Esophagus squamous epithelium (tissue), 5 donors: Measurements from ENCODE around the gene ACTN4. TPM values are rescaled to one million over a fixed set of nuclear protein-coding genes. Genes with fewer than 3 reads are reported as not detected.
A peak's percentile ranks its signal among the peaks of the same experiment; 100 is the strongest.

Experiments
- DNase-seq: peaks from one replicate; lab custom pipeline; 2025; lab: John Stamatoyannopoulos, UW
- H3K27ac ChIP-seq, 4 donors: fragments of 200-600 bp; sonication (generic); one replicate each; pipeline ENCODE4 v1.5.1; 2016 to 2019; ENCODE audit warnings: mild to moderate bottlenecking in 1 of 4
- H3K27me3 ChIP-seq, 4 donors: fragments of 200-600 bp; sonication (generic); 1 replicate in 3 of 4; 2 replicates in 1 of 4; pipeline versions ENCODE4 v1.5.1 to v1.6.0; 2017 to 2021; ENCODE audit warnings: antibody characterized with exemption in 1 of 4
- H3K36me3 ChIP-seq, 3 donors: fragments of 200-600 bp; sonication (generic); one replicate each; pipeline ENCODE4 v1.5.1; 2016 to 2019
- H3K4me1 ChIP-seq, 3 donors: fragments of 200-600 bp; sonication (generic); one replicate each; pipeline ENCODE4 v1.5.1; 2017 to 2019
- H3K4me3 ChIP-seq, 4 donors: fragments of 200-600 bp; sonication (generic); 1 replicate in 3 of 4; 2 replicates in 1 of 4; pipeline ENCODE4 v1.5.1; 2016 to 2019; ENCODE audit warnings: mild to moderate bottlenecking in 2 of 4, moderate library complexity in 1 of 4
- H3K9me3 ChIP-seq, 3 donors: fragments of 200-600 bp; sonication (generic); one replicate each; pipeline ENCODE4 v1.5.1; 2016 to 2019
- POLR2A ChIP-seq, 4 donors: fragments of 450-650 bp; IDR thresholded peaks; one replicate each; pipeline ENCODE4 v1.6.1; 2017; ENCODE audit warnings: antibody characterized with exemption in 4 of 4, mild to moderate bottlenecking in 4 of 4, moderate library complexity in 3 of 4
- WGBS, 2 donors: methylation state at CpG; one replicate each; pipeline ENCODE4 v1.1.5; 2018; 5-methylcytosine and 5-hydroxymethylcytosine counted together
- intact Hi-C: fragments of 100-400 bp; cut with DNase I; formaldehyde crosslinking; loops from one replicate; pipeline ENCODE4 v1.15.0; 2022
- total RNA-seq, 4 donors: library from RNA; depleted of rRNA; stranded (reverse); fragments of >200 nt; gene quantifications; one replicate each; pipeline ENCODE4 v1.1.0, GENCODE V29; 2016
- TF ChIP-seq, protein P1 (sequence below), 6 experiments: fragments of 450-650 bp in 4 of 6; fragments of 200-600 bp in 2 of 6; sonication (generic) in 2 of 6; IDR thresholded peaks; one replicate each; pipeline ENCODE4 v1.5.1; 2016 to 2019; ENCODE audit warnings: antibody characterized with exemption in 6 of 6, mild to moderate bottlenecking in 4 of 6, moderate library complexity in 4 of 6
- donor health status: DM: yes; HTN: yes; CAD: no.

Gene ACTN4
- total RNA-seq, 4 donors from 2014 or later = 302 to 705 (median 414) TPM

DNA sequence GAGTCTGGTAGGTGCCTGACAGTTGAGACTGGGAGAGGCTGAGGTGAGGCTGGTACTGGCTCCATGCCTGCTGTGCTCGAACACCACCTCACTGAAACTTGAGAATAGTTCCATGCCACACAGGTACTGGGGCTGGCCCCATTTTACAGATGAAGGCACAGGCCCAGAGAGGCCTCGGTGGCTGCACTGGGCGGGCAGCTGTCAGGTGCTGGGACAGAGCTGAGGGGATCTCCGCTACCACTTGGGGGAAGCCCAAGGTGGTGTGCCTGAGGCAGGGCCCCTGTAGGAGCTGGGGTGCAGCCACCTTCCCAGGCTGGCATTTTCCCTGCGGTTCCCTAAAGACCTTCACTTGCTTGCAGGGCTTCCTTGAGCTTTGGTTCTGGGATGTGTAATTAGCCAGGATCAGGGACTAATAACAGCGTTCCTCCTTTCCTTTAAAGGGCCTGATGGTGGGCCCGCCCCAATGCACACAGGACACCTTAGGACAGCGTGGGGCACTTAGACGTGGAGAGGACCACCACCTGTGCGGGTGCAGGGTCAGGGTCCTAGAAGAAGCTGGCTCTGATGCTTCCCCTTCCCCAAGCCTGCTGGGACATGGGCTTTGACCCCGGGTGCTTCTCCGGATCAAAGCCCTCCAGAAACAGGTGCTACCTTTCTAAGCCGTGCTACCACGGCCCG is 73.2 kb downstream of the ACTN4 start:
- no peak for DNase-seq
- Histone ChIP-seq H3K4me1 (peaks cover 9 to 53% (median 19%) of the 10 kb centered on the region in 3 donors), H3K27me3 (no peaks in the 10 kb centered on the region), H3K9me3 (no peaks in the 10 kb centered on the region), H3K36me3 (peaks cover 73 to 100% (median 79%) of the 10 kb centered on the region in 3 donors), H3K27ac (peak overlapping the region; percentile 13 to 84 (median 78)), H3K4me3 (no peak overlapping the region)
- TF ChIP-seq POLR2A (IDR thresholded peaks at IDR 0.05) = no peak
- TF ChIP-seq, protein P1, sequence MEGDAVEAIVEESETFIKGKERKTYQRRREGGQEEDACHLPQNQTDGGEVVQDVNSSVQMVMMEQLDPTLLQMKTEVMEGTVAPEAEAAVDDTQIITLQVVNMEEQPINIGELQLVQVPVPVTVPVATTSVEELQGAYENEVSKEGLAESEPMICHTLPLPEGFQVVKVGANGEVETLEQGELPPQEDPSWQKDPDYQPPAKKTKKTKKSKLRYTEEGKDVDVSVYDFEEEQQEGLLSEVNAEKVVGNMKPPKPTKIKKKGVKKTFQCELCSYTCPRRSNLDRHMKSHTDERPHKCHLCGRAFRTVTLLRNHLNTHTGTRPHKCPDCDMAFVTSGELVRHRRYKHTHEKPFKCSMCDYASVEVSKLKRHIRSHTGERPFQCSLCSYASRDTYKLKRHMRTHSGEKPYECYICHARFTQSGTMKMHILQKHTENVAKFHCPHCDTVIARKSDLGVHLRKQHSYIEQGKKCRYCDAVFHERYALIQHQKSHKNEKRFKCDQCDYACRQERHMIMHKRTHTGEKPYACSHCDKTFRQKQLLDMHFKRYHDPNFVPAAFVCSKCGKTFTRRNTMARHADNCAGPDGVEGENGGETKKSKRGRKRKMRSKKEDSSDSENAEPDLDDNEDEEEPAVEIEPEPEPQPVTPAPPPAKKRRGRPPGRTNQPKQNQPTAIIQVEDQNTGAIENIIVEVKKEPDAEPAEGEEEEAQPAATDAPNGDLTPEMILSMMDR (IDR thresholded peaks at IDR 0.05) = no peak
- WGBS, 2 donors = 73 to 88% methylated on average over 3 to 8 of the region's 15 CpGs
- intact Hi-C loops = no loop called here

DNA sequence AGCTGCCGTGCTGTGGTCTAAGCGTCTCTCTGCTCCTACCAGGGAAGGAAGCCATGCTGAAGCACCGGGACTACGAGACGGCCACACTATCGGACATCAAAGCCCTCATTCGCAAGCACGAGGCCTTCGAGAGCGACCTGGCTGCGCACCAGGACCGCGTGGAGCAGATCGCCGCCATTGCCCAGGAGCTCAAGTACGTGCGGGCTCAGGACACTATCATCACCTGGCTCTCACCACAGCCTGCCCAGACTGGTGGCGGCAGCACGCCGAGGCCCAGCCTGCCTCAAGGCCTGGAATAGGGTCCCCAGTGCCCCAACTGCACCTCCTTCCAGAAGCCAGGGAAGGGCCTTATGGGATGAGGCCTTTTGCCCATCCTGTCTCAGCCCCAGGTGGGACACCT is 74.0 kb downstream of the ACTN4 start:
- H3K4me1 ChIP-seq = peaks cover 9 to 60% (median 19%) of the 10 kb centered on the region in 3 donors
- H3K27me3 ChIP-seq = no peaks in the 10 kb centered on the region
- peak overlapping the region; percentile 22 to 84 (median 78) for H3K27ac ChIP-seq
- H3K36me3 ChIP-seq = peaks cover 70 to 100% (median 75%) of the 10 kb centered on the region in 3 donors
- no peak for DNase-seq
- TF ChIP-seq, protein P1 (IDR thresholded peaks at IDR 0.05) = no peak
- no peak for TF ChIP-seq POLR2A (IDR thresholded peaks at IDR 0.05)
- intact Hi-C loops = no loop called here
- 89% methylated on average over 7 of the region's 20 CpGs; no CpG with 5 or more reads in 1 of the 2 donors for WGBS, 2 donors
- no peak overlapping the region for H3K4me3 ChIP-seq
- H3K9me3 ChIP-seq = no peaks in the 10 kb centered on the region

DNA sequence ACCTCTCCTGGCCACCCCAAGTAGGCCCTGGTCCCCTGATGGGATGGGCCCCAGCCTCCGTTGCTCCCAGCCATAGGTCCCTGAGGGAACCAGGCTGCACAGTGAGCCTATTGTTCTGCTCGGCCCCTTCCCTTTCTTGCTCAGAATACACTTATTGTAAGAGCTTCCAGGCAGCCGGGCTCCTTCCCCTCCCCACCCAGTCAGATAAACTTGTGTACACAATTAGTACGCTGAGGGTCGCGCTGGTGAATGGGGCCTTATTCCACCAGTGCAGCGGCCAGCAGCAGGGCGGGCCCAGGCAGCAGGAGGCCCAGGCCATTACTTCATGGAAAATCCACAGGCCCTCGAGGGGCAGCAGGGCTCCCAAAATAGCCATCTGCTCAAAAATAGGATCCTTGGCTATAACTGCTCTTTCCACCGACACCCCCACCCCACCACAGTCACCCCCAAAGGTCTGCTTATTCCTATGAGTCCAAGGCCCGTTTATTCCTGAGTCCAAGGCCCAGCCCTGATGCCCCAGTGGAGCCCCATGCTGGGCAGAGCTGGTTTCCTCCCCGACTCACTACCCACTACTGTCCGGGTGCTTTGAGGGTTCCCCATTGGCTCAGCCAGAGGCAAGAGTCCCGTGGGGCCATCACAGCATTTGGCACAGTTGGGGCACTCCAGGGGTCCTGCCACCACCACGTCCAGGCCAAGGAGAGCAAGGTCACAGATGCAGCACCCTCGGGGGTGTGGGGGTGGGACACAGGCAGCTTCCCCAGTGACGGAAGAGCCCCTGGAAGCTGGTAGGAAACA is 74.7 kb downstream of the ACTN4 start:
- 51 to 52% methylated on average over 7 to 9 of the region's 17 CpGs for WGBS, 2 donors
- intact Hi-C loops = no loop called here

GRCh38 chr19:38722947-38723605 is 75.6 kb downstream of the ACTN4 start:
- Histone ChIP-seq H3K9me3 (no peaks in the 10 kb centered on the region), H3K4me3 (no peak overlapping the region), H3K4me1 (peaks cover 9 to 74% (median 25%) of the 10 kb centered on the region in 3 donors), H3K27ac (peak overlapping the region; percentile 22 to 84 (median 78)), H3K36me3 (peaks cover 77 to 100% (median 81%) of the 10 kb centered on the region in 3 donors), H3K27me3 (no peaks in the 10 kb centered on the region)
- no peak for DNase-seq
- WGBS, 2 donors = 94 to 95% methylated on average over 8 to 10 of the region's 10 CpGs
- intact Hi-C loops = no loop called here
- no peak for TF ChIP-seq POLR2A (IDR thresholded peaks at IDR 0.05)
- TF ChIP-seq, protein P1 (IDR thresholded peaks at IDR 0.05) = no peak

More for the DNA sequence above, 74.7 kb downstream of the ACTN4 start:
- peaks cover 9 to 65% (median 19%) of the 10 kb centered on the region in 3 donors for H3K4me1 ChIP-seq
- H3K4me3 ChIP-seq = no peak overlapping the region
- H3K27ac ChIP-seq = peak overlapping the region; percentile 22 to 84 (median 78)
- no peaks in the 10 kb centered on the region for H3K27me3 ChIP-seq
- TF ChIP-seq, protein P1 (IDR thresholded peaks at IDR 0.05) = no peak
- TF ChIP-seq POLR2A (IDR thresholded peaks at IDR 0.05) = no peak
- peaks cover 77 to 100% (median 77%) of the 10 kb centered on the region in 3 donors for H3K36me3 ChIP-seq
- DNase-seq = no peak
- no peaks in the 10 kb centered on the region for H3K9me3 ChIP-seq
